HG03095 (cell line): ENCODE data around the gene SLC30A2.
"Not testable (repeated sequence)": the region's sequence is repeated elsewhere in the genome, so short reads cannot be mapped to it uniquely, and the experiment has no call there.

Source experiments
- ATAC-seq: cut with Tn5 transposase; IDR thresholded peaks from one replicate; pipeline ENCODE4 v1.9.1; 2021; ENCODE audit warnings: moderate library complexity; ENCODE audit not compliant: unreplicated experiment

SLC30A2 gene

GRCh38 chr1:26045722-26046245 is at the start of gene SLC30A2:
SLC30A2 (minus strand) TSS chr1:26046118; CDS start chr1:26045896, 222 bp downstream.
- ATAC-seq = no peak

GRCh38 chr1:26094677-26095383 is 48.9 kb upstream of the SLC30A2 start:
- no peak for ATAC-seq

GRCh38 chr1:26094076-26094669 is 48.3 kb upstream of the SLC30A2 start:
- ATAC-seq = no peak

GRCh38 chr1:26093569-26093968 is 47.7 kb upstream of the SLC30A2 start:
- ATAC-seq = not testable (repeated sequence)

- no peak for ATAC-seq
Observed at GRCh38 chr1:26092422-26092821, 46.5 kb upstream of the SLC30A2 start.

GRCh38 chr1:26090893-26091292 is 45.0 kb upstream of the SLC30A2 start:
- ATAC-seq = no peak

- ATAC-seq = no peak
Observed at GRCh38 chr1:26089125-26089524, 43.2 kb upstream of the SLC30A2 start.

GRCh38 chr1:26084844-26085243 is 38.9 kb upstream of the SLC30A2 start:
- no peak for ATAC-seq

- ATAC-seq = no peak
Observed at GRCh38 chr1:26084091-26084561, 38.2 kb upstream of the SLC30A2 start.

GRCh38 chr1:26083208-26083607 is 37.3 kb upstream of the SLC30A2 start:
- ATAC-seq = no peak

- ATAC-seq = no peak
Observed at GRCh38 chr1:26082020-26082350, 36.1 kb upstream of the SLC30A2 start.

GRCh38 chr1:26081267-26082019 is 35.5 kb upstream of the SLC30A2 start:
- ATAC-seq = no peak

- no peak for ATAC-seq
Observed at GRCh38 chr1:26079960-26080814, 34.3 kb upstream of the SLC30A2 start.

GRCh38 chr1:26079178-26079563 is 33.3 kb upstream of the SLC30A2 start:
- ATAC-seq = no peak

GRCh38 chr1:26078286-26079177 is 32.6 kb upstream of the SLC30A2 start:
- no peak for ATAC-seq

GRCh38 chr1:26077524-26077923 is 31.6 kb upstream of the SLC30A2 start:
- ATAC-seq = no peak

GRCh38 chr1:26075421-26076144 is 29.7 kb upstream of the SLC30A2 start:
- no peak for ATAC-seq

- ATAC-seq = no peak
Observed at GRCh38 chr1:26072305-26072704, 26.4 kb upstream of the SLC30A2 start.

GRCh38 chr1:26070963-26071342 is 25.0 kb upstream of the SLC30A2 start:
- no peak for ATAC-seq
